GM12878 (cell line): Measurements from ENCODE around the gene GPBP1L1. TPM values are rescaled to one million over a fixed set of nuclear protein-coding genes. Genes with fewer than 3 reads are reported as not detected.

Experiments used
- ATAC-seq: fragments of 200-7000 bp; cut with Tn5 transposase; 3 replicates; pipeline ENCODE4 v1.9.1; 2020; ENCODE audit warnings: mild to moderate bottlenecking, moderate library complexity
- BruUV-seq: library from RNA; stranded (reverse); fragments of 400-500 nt; replicated peaks from 2 replicates; lab custom pipeline; 2021; lab: Mats Ljungman, UMichigan
- CTCF ChIA-PET: fragments of 300-600 bp; sonication (Branson Sonifier 250); formaldehyde crosslinking; extraction: SDS; loops from one replicate; lab custom pipeline; 2021; ENCODE audit warnings: inconsistent platforms; lab: Yijun Ruan, JAX
- POLR2A ChIA-PET: fragments of 350-600 bp; formaldehyde crosslinking; extraction: SDS; loops from one replicate; lab custom pipeline; 2021; ENCODE audit warnings: inconsistent platforms; lab: Charles Lee
- RAD21 ChIA-PET: fragments of 300-600 bp; sonication (Branson Sonifier 250); formaldehyde crosslinking; loops from one replicate; lab custom pipeline; 2023; ENCODE audit warnings: antibody characterized with exemption; ENCODE audit not compliant: unreplicated experiment; lab: Charles Lee
- SMC1A ChIA-PET: fragments of 300-600 bp; sonication (Branson Sonifier 250); formaldehyde crosslinking; loops from one replicate; lab custom pipeline; 2023; ENCODE audit not compliant: unreplicated experiment, uncharacterized antibody; lab: Charles Lee
- DNase-seq: peaks from one replicate; pipeline ENCODE4 v3.0.0-alpha.2; 2011; ENCODE audit warnings: low read depth, low spot score
- FAIRE-seq: peaks from 3 replicates; lab custom pipeline; 2011; peaks lifted over from hg19 to GRCh38; lab: Jason Lieb, UNC
- H2AFZ ChIP-seq: 2 replicates; pipeline ENCODE4 v1.6.0; 2011; ENCODE audit warnings: low read depth, low read length, control low read depth; ENCODE audit not compliant: control insufficient read depth
- H3K27ac ChIP-seq: 2 replicates; pipeline ENCODE4 v1.5.1; 2011; ENCODE audit warnings: control low read depth; ENCODE audit not compliant: control insufficient read depth, insufficient read depth
- H3K27me3 ChIP-seq, 2 experiments: replicated peaks in 1 of 2; 2 replicates each; pipeline versions ENCODE4 v1.6.0 to v1.6.1; 2011; ENCODE audit warnings: low read length in 1 of 2; ENCODE audit not compliant: control insufficient read depth in 2 of 2, insufficient read depth in 2 of 2
- H3K36me3 ChIP-seq, 2 experiments: 2 replicates each; pipeline ENCODE4 v1.5.1; 2011; ENCODE audit warnings: low read length in 1 of 2; ENCODE audit not compliant: control insufficient read depth in 2 of 2, insufficient read depth in 2 of 2
- H3K4me1 ChIP-seq: 2 replicates; pipeline ENCODE4 v1.6.1; 2011; ENCODE audit warnings: mild to moderate bottlenecking, low read length, moderate library complexity, mixed read lengths; ENCODE audit not compliant: control insufficient read depth, insufficient read depth
- H3K4me2 ChIP-seq: 2 replicates; pipeline ENCODE4 v1.6.0; 2011; ENCODE audit warnings: control low read depth; ENCODE audit not compliant: control insufficient read depth, insufficient read depth
- H3K4me3 ChIP-seq: fragments of 200-600 bp; sonication (generic); 2 replicates; pipeline ENCODE4 v1.5.1; 2016
- H3K79me2 ChIP-seq: 2 replicates; pipeline ENCODE4 v1.6.0; 2011; ENCODE audit warnings: low read length; ENCODE audit not compliant: control insufficient read depth, insufficient read depth
- H3K9ac ChIP-seq: 2 replicates; pipeline ENCODE4 v1.8.0; 2011; ENCODE audit warnings: low read length, control low read depth, mixed read lengths; ENCODE audit not compliant: control insufficient read depth, insufficient read depth
- H3K9me3 ChIP-seq: replicated peaks from 3 replicates; pipeline ENCODE4 v1.5.1; 2011; ENCODE audit warnings: mild to moderate bottlenecking, low read length; ENCODE audit not compliant: control insufficient read depth, insufficient read depth
- H4K20me1 ChIP-seq: 2 replicates; pipeline ENCODE4 v1.6.0; 2011; ENCODE audit not compliant: control insufficient read depth, insufficient read depth
- CBX5 ChIP-seq: sonication (generic); IDR thresholded peaks from 2 replicates; pipeline ENCODE4 v1.6.1; 2016; ENCODE audit warnings: low read depth, moderate library complexity, mild to moderate bottlenecking, inconsistent platforms
- CHD4 ChIP-seq: fragments of 200-600 bp; sonication (generic); IDR thresholded peaks from 2 replicates; pipeline ENCODE4 v1.6.1; 2016; ENCODE audit warnings: mild to moderate bottlenecking
- HDGF ChIP-seq: fragments of 450-650 bp; IDR thresholded peaks from 2 replicates; pipeline ENCODE4 v1.6.1; 2016; ENCODE audit warnings: antibody characterized with exemption
- IRF4 ChIP-seq: IDR thresholded peaks from 2 replicates; pipeline ENCODE4 v1.6.1; 2011; ENCODE audit warnings: low read depth, low read length
- LARP7 ChIP-seq: fragments of 450-650 bp; IDR thresholded peaks from 2 replicates; pipeline ENCODE4 v1.6.1; 2017; ENCODE audit warnings: mild to moderate bottlenecking
- NR2F1 ChIP-seq: fragments of 450-650 bp; conservative IDR thresholded peaks from 2 replicates; pipeline ENCODE4 v1.6.1; 2017; ENCODE audit warnings: mild to moderate bottlenecking
- PML ChIP-seq: IDR thresholded peaks from 2 replicates; pipeline ENCODE4 v1.6.1; 2012; ENCODE audit warnings: low read length, inconsistent platforms
- SMARCA5 ChIP-seq: fragments of 450-650 bp; IDR thresholded peaks from 2 replicates; pipeline ENCODE4 v1.6.1; 2017; ENCODE audit warnings: mild to moderate bottlenecking
- SRF ChIP-seq, 2 experiments: IDR thresholded peaks; 2 replicates each; pipeline ENCODE4 v1.6.1; 2011; ENCODE audit warnings: low read depth in 2 of 2, low read length in 2 of 2, mild to moderate bottlenecking in 1 of 2, moderate library complexity in 1 of 2
- TCF12 ChIP-seq: IDR thresholded peaks from 2 replicates; pipeline ENCODE4 v1.6.1; 2011; ENCODE audit warnings: low read depth, mild to moderate bottlenecking, low read length
- WGBS: methylation state at CpG from one replicate; pipeline ENCODE4 v1.1.6; 2016; ENCODE audit warnings: low lambda C conversion rate; ENCODE audit not compliant: insufficient replicate concordance, insufficient coverage; ENCODE audit errors: missing lambda C conversion rate; 5-methylcytosine and 5-hydroxymethylcytosine counted together
- in situ Hi-C: fragments of 300-500 bp; cut with MboI; formaldehyde crosslinking; loops from 9 replicates; pipeline ENCODE4 v1.14.3; 2018; ENCODE audit warnings: mixed read lengths
- intact Hi-C: fragments of 100-400 bp; cut with micrococcal nuclease; formaldehyde crosslinking; loops from one replicate; pipeline ENCODE4 v1.14.2; 2022; ENCODE audit not compliant: unreplicated experiment
- polyA plus RNA-seq, 11 experiments: library from polyadenylated mRNA; depleted of rRNA in 4 of 11; unstranded in 6 of 11; stranded (reverse) in 5 of 11; fragments of >200 nt; fragmentation: Nextera tagmentation in 4 of 11; fragmentation: Illumina TruSeq in 1 of 11; extraction: Ambion mirVana in 4 of 11; extraction: Trizol in 1 of 11; gene quantifications; 1 replicate in 1 of 11; 2 replicates in 10 of 11; pipeline versions ENCODE4 v1.2.1 to v1.2.3, GENCODE V29; 2011 to 2016; ENCODE audit warnings: inconsistent platforms in 2 of 11, missing spikeins in 2 of 11, low read depth in 1 of 11
- total RNA-seq, 4 experiments: library from RNA; depleted of rRNA in 3 of 4; stranded (reverse); fragments of >200 nt in 3 of 4; fragmentation: Illumina TruSeq in 1 of 4; extraction: Trizol in 1 of 4; gene quantifications; 2 replicates each; pipeline versions ENCODE4 v1.2.1 to v1.2.3, GENCODE V29; 2013 to 2021
- TF ChIP-seq, protein P1 (sequence below): fragments of 450-650 bp; conservative IDR thresholded peaks from 2 replicates; pipeline ENCODE4 v1.6.1; 2017; ENCODE audit warnings: mild to moderate bottlenecking, moderate library complexity

Gene GPBP1L1
- total and polyA plus RNA-seq, 10 of the 15 experiments (the other 5 are each of a cell fraction or from before 2014, with no cell fraction given) = 37.3 to 91.6 (median 81.2) TPM

DNA sequence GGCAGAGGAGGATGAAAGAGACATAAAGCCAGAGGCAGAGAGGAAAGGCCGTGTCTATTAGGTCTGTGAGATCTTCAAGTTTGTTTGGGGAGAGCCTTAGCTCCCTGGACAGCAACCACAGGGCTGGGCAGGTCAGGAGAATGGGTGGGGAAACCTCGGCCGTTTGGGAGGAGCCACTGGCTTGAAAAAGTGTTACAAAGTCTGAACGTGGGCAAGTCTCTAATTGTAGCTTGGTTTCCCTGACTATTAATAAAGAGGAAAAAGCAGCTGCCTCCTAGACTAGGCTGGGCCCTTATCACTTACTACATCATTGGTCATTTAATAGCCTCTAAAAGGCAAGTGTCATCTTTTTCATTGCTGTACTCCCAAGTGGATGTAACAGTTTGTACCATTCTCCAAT lies 62.4 kb downstream of the GPBP1L1 start, which contains the start of gene CCDC17:
Gene CCDC17 (minus strand): TSS at position 83 of the 400 bp plus-strand sequence. CDS start 145 bp downstream, outside the sequence.
- WGBS = 78% methylated on average over 4 of the region's 4 CpGs
- no peak for FAIRE-seq
- Histone ChIP-seq H3K4me3 (no peak within 1 kb of the TSS), H3K79me2 (no peaks in the 10 kb centered on the region), H3K4me1 (no peaks in the 10 kb centered on the region), H3K4me2 (no peak within 1 kb of the TSS), H3K9ac (no peak within 1 kb of the TSS), H3K27ac (no peak within 1 kb of the TSS), H3K9me3 (no peaks in the 10 kb centered on the region), H3K27me3 (no peaks in the 10 kb centered on the region), H3K36me3 (peaks cover 9 to 15% of the 10 kb centered on the region in 2 experiments), H4K20me1 (no peaks in the 10 kb centered on the region; the same call in 1 of the 2 replicates), H2AFZ (no peak within 1 kb of the TSS)
- no peak for ATAC-seq
- SMC1A ChIA-PET = interaction anchor here (1.6 kb wide), 1 partner anchor 12 kb away, joined by 4 read pairs; no protein-coding TSS in a partner anchor
- intact Hi-C loops = loop anchor here (10.0 kb wide), 1 partner anchor 261 kb away; no protein-coding TSS in a partner anchor
- CTCF ChIA-PET = interaction anchor here (1.3 kb wide), 1 partner anchor 111 kb away, joined by 3 read pairs; no protein-coding TSS in a partner anchor
- DNase-seq = no peak
- POLR2A ChIA-PET = interaction anchor here (0.9 kb wide), 1 partner anchor 12 kb away, joined by 3 read pairs; no protein-coding TSS in a partner anchor
- TF ChIP-seq TCF12 (no peak), SMARCA5 (no peak), CBX5 (no peak), IRF4 (no peak), CHD4 (no peak)
- RAD21 ChIA-PET = no interaction called here
- no TSS peak for BruUV-seq
- in situ Hi-C loops = no loop called here

- FAIRE-seq (no peak), ATAC-seq (no peak), DNase-seq (no peak)
- H3K4me1 ChIP-seq = no peaks in the 10 kb centered on the region
- no peak overlapping the region for H3K4me3 ChIP-seq
- ChIA-PET CTCF (no interaction called here), RAD21 (no interaction called here), POLR2A (no interaction called here), SMC1A (no interaction called here)
- no peak for TF ChIP-seq SRF (IDR thresholded peaks at IDR 0.05; ENCODE audit: low read depth in 2 of 2, low read length in 2 of 2)
- TF ChIP-seq PML = 0 out of 2 replicates have a peak, but pooled peaks have one; percentile 16
- TF ChIP-seq, protein P1, sequence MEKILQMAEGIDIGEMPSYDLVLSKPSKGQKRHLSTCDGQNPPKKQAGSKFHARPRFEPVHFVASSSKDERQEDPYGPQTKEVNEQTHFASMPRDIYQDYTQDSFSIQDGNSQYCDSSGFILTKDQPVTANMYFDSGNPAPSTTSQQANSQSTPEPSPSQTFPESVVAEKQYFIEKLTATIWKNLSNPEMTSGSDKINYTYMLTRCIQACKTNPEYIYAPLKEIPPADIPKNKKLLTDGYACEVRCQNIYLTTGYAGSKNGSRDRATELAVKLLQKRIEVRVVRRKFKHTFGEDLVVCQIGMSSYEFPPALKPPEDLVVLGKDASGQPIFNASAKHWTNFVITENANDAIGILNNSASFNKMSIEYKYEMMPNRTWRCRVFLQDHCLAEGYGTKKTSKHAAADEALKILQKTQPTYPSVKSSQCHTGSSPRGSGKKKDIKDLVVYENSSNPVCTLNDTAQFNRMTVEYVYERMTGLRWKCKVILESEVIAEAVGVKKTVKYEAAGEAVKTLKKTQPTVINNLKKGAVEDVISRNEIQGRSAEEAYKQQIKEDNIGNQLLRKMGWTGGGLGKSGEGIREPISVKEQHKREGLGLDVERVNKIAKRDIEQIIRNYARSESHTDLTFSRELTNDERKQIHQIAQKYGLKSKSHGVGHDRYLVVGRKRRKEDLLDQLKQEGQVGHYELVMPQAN = no peak
- no peak for TF ChIP-seq LARP7
- no peak for TF ChIP-seq HDGF
- peak; percentile 3; the same call in 1 of the 2 replicates for TF ChIP-seq NR2F1
- no peaks in the 10 kb centered on the region for H3K79me2 ChIP-seq
- no peak overlapping the region for H3K27ac ChIP-seq
- no TSS peak for BruUV-seq
- H3K4me2 ChIP-seq = no peak overlapping the region
- H2AFZ ChIP-seq = no peak overlapping the region
- peaks cover 8 to 15% of the 10 kb centered on the region in 2 experiments for H3K36me3 ChIP-seq
- H3K27me3 ChIP-seq = no peaks in the 10 kb centered on the region
- in situ Hi-C loops (no loop called here), intact Hi-C loops (loop anchor here (10.0 kb wide), 1 partner anchor 262 kb away; no protein-coding TSS in a partner anchor)
- no peak overlapping the region for H3K9ac ChIP-seq
- H3K9me3 ChIP-seq = no peaks in the 10 kb centered on the region
- WGBS = 96% methylated on average over 53 of the region's 78 CpGs
- no peaks in the 10 kb centered on the region; the same call in 1 of the 2 replicates for H4K20me1 ChIP-seq
Measured at GRCh38 chr1:45622524-45623394, 63.6 kb downstream of the GPBP1L1 start.
